Peyer's patch (tissue), 4 donors: ENCODE results near the gene TTLL5. TPM values are rescaled to one million over a fixed set of nuclear protein-coding genes. Genes with fewer than 3 reads are reported as not detected.

Source experiments
- DNase-seq, 3 donors: peaks; one replicate each; pipeline ENCODE4 v3.0.0-alpha.2; 2017 to 2019
- H3K27ac ChIP-seq, 4 donors: fragments of 200-600 bp; sonication (generic); one replicate each; pipeline ENCODE4 v1.5.1; 2016 to 2019
- H3K27me3 ChIP-seq, 2 donors: fragments of 200-600 bp; sonication (generic); one replicate each; pipeline ENCODE4 v1.5.1; 2019
- H3K36me3 ChIP-seq, 3 donors: fragments of 200-600 bp; sonication (generic); one replicate each; pipeline ENCODE4 v1.5.1; 2016 to 2019
- H3K4me1 ChIP-seq, 4 donors: fragments of 200-600 bp; sonication (generic); one replicate each; pipeline ENCODE4 v1.5.1; 2016 to 2019
- H3K4me3 ChIP-seq, 4 donors: fragments of 200-600 bp; sonication (generic); 1 replicate in 3 of 4; 2 replicates in 1 of 4; pipeline ENCODE4 v1.5.1; 2016 to 2019; ENCODE audit warnings: mild to moderate bottlenecking in 1 of 4
- H3K9me3 ChIP-seq, 4 donors: fragments of 200-600 bp; sonication (generic); one replicate each; pipeline ENCODE4 v1.5.1; 2016 to 2019; ENCODE audit warnings: mild to moderate bottlenecking in 1 of 4
- CTCF ChIP-seq, 6 experiments: fragments of 450-650 bp in 4 of 6; fragments of 200-600 bp in 2 of 6; sonication (generic) in 1 of 6; IDR thresholded peaks; one replicate each; pipeline ENCODE4 v1.5.1; 2017 to 2019; ENCODE audit warnings: antibody characterized with exemption in 6 of 6, mild to moderate bottlenecking in 3 of 6, moderate library complexity in 1 of 6
- POLR2A ChIP-seq, 2 donors: fragments of 450-650 bp; IDR thresholded peaks; one replicate each; pipeline ENCODE4 v1.5.1; 2017; ENCODE audit warnings: antibody characterized with exemption in 2 of 2, mild to moderate bottlenecking in 2 of 2, moderate library complexity in 2 of 2
- total RNA-seq, 4 donors: library from RNA; depleted of rRNA; stranded (reverse); fragments of >200 nt; gene quantifications; one replicate each; pipeline ENCODE4 v1.1.0, GENCODE V29; 2016

TTLL5 gene
- total RNA-seq, 4 donors from 2014 or later, result 33.6 to 82.5 (median 46.4) TPM

- Histone ChIP-seq H3K27ac (no peak overlapping the region), H3K27me3 (no peaks in the 10 kb centered on the region), H3K4me3 (no peak overlapping the region), H3K9me3 (no peaks in the 10 kb centered on the region), H3K36me3 (peaks cover 0 to 47% (median 0%) of the 10 kb centered on the region in 3 donors), H3K4me1 (no peaks in the 10 kb centered on the region)
- DNase-seq, result no peak
- no peak for TF ChIP-seq CTCF (IDR thresholded peaks at IDR 0.05)
- no peak for TF ChIP-seq POLR2A (IDR thresholded peaks at IDR 0.05)
Measured at GRCh38 chr14:75700295-75700694, 39.2 kb downstream of the TTLL5 start.

- Histone ChIP-seq H3K27ac (no peak overlapping the region), H3K27me3 (no peaks in the 10 kb centered on the region), H3K9me3 (no peaks in the 10 kb centered on the region), H3K4me3 (no peak overlapping the region), H3K36me3 (peaks cover 0 to 44% (median 0%) of the 10 kb centered on the region in 3 donors), H3K4me1 (no peaks in the 10 kb centered on the region)
- no peak for TF ChIP-seq POLR2A (IDR thresholded peaks at IDR 0.05)
- no peak for TF ChIP-seq CTCF (IDR thresholded peaks at IDR 0.05)
- no peak for DNase-seq
Measured at GRCh38 chr14:75702122-75702521, 41.1 kb downstream of the TTLL5 start.

- no peak overlapping the region for H3K27ac ChIP-seq
- no peak overlapping the region for H3K4me3 ChIP-seq
- peaks cover 0 to 47% (median 0%) of the 10 kb centered on the region in 3 donors for H3K36me3 ChIP-seq
Measured at GRCh38 chr14:75702616-75703261, 41.7 kb downstream of the TTLL5 start.

GRCh38 chr14:75703467-75703866 is 42.4 kb downstream of the TTLL5 start:
- DNase-seq, result no peak
- no peak for TF ChIP-seq CTCF (IDR thresholded peaks at IDR 0.05)
- TF ChIP-seq POLR2A (IDR thresholded peaks at IDR 0.05), result no peak
- Histone ChIP-seq H3K27me3 (no peaks in the 10 kb centered on the region), H3K9me3 (no peaks in the 10 kb centered on the region), H3K4me3 (no peak overlapping the region), H3K4me1 (no peaks in the 10 kb centered on the region), H3K36me3 (peaks cover 0 to 49% (median 0%) of the 10 kb centered on the region in 3 donors), H3K27ac (no peak overlapping the region)

More at GRCh38 chr14:75702616-75703261, 41.7 kb downstream of the TTLL5 start:
- Histone ChIP-seq H3K27me3 (no peaks in the 10 kb centered on the region), H3K4me1 (no peaks in the 10 kb centered on the region), H3K9me3 (no peaks in the 10 kb centered on the region)
- DNase-seq, result no peak
- no peak for TF ChIP-seq CTCF (IDR thresholded peaks at IDR 0.05)
- TF ChIP-seq POLR2A (IDR thresholded peaks at IDR 0.05), result no peak

- Histone ChIP-seq H3K36me3 (peaks cover 0 to 38% (median 0%) of the 10 kb centered on the region in 3 donors), H3K9me3 (no peaks in the 10 kb centered on the region), H3K4me3 (no peak overlapping the region), H3K27ac (no peak overlapping the region), H3K27me3 (no peaks in the 10 kb centered on the region), H3K4me1 (no peaks in the 10 kb centered on the region)
- no peak for TF ChIP-seq CTCF (IDR thresholded peaks at IDR 0.05)
- TF ChIP-seq POLR2A (IDR thresholded peaks at IDR 0.05), result no peak
- DNase-seq, result no peak
Measured at GRCh38 chr14:75705014-75705413, 44.0 kb downstream of the TTLL5 start.
